Muscle of leg (tissue), 11 donors: ENCODE results near the gene PIPOX. TPM values are rescaled to one million over a fixed set of nuclear protein-coding genes. Genes with fewer than 3 reads are reported as not detected.

Experiments used
- DNase-seq: peaks from one replicate; pipeline ENCODE4 v3.0.0; 2013
- H3K27ac ChIP-seq: one replicate; pipeline ENCODE4 v1.5.1; 2013; ENCODE audit warnings: mild to moderate bottlenecking, low read length, control low read depth
- H3K27me3 ChIP-seq: one replicate; pipeline ENCODE4 v1.6.1; 2013; ENCODE audit warnings: low read length; ENCODE audit not compliant: control insufficient read depth, insufficient read depth
- H3K36me3 ChIP-seq: one replicate; pipeline ENCODE4 v1.6.1; 2013; ENCODE audit warnings: low read length; ENCODE audit not compliant: control insufficient read depth, insufficient read depth
- H3K4me1 ChIP-seq: one replicate; pipeline ENCODE4 v1.6.1; 2013; ENCODE audit warnings: low read length; ENCODE audit not compliant: control insufficient read depth, insufficient read depth
- H3K4me3 ChIP-seq: one replicate; pipeline ENCODE4 v1.5.1; 2013; ENCODE audit warnings: low read length, control low read depth
- H3K9me3 ChIP-seq: replicated peaks from 2 replicates; pipeline ENCODE4 v1.6.1; 2013; ENCODE audit warnings: low read depth, low read length; ENCODE audit not compliant: control insufficient read depth
- WGBS: methylation state at CpG from one replicate; pipeline ENCODE4 v1.1.5; 2013; ENCODE audit warnings: missing lambda C conversion rate; ENCODE audit not compliant: insufficient coverage; 5-methylcytosine and 5-hydroxymethylcytosine counted together
- polyA plus RNA-seq, 8 donors: library from polyadenylated mRNA; unstranded; fragments of 120-200 nt; gene quantifications; one replicate each; pipeline versions ENCODE4 v1.2.1 to v1.2.3, GENCODE V29; 2013; ENCODE audit warnings: inconsistent platforms in 1 of 8, low replicate concordance in 1 of 8; ENCODE audit not compliant: insufficient read length in 8 of 8, insufficient read depth in 1 of 8
- total RNA-seq: library from RNA; stranded (reverse); fragments of 120-200 nt; gene quantifications from one replicate; pipeline ENCODE4 v1.2.4, GENCODE V29; 2013

Gene PIPOX
- total and polyA plus RNA-seq, 9 donors: 0.79 to 5.8 (median 1.5) TPM

DNA sequence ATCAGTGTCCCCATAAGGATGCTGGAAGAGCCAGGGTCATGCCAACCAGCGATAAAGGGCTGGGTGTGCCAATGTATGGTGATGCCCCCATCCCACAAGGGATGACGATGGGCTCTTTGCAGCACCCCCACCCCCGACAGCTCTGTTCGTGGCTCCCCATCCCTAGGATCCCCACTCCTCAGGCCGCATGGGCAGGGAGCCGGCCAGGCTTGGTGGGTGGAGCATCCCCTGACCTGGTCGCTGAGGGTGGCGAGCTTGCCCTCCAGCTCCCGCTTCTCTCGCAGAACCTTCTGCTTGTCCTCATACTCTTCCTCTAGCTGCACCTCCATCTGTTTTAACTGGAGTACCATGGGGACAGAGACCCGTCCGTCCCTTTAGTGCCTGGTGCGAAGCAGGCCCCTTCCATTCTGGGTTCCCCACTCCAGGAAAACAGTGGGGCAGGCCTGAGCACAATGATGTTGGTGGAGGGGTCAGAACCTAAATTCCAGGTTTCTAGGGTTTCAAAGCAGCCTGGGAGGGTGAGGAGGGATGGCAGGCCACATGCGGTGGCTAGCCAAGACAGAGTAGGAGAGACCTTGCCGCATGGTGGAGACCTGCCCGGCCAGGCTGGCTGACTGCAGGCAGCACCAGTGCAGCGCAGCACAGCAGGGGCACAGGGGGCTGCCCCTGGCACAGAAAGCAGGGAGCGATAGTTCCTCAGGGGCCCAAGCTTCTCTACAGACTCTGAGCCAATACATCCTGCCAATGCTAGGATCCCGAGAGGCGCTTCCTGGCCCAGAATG, 50.3 kb downstream of the PIPOX start:
- WGBS: 91% methylated on average over 14 of the region's 20 CpGs
- Histone ChIP-seq H3K36me3 (peaks cover 92% of the 10 kb centered on the region), H3K27ac (no peak overlapping the region), H3K4me3 (no peak overlapping the region), H3K27me3 (no peaks in the 10 kb centered on the region), H3K9me3 (no peaks in the 10 kb centered on the region), H3K4me1 (peaks cover 30% of the 10 kb centered on the region)
- no peak for DNase-seq

DNA sequence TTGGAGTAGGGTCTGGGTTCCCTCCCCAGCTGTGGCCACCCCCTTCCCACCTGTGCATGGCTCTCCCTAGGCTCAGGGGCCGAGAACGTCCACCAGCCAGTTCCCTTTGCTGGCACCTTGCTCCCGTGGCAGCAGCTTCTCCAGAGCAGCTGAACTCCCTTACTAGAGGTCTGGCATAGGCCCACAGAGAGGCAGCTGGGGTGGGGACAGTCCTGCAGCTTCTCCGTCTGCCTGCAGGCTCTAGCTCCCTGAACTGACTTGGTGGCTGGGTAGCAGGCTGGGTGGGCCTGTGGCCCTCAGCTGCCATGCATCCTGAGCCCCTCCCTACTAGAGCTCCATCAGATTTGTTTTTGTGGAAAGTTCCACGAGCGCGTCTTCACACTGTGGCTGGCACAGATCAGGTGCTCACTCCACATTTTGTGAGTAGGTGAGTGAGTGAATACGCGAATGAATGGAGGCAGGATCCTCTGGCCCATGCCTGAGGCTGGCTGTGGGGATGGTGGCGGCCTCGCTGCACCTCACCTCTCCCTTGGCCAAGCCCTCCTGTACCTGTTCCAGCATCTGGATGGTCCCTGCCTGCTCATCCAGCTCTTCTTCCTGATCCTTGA, 51.3 kb downstream of the PIPOX start:
- H3K4me3 ChIP-seq: no peak overlapping the region
- no peaks in the 10 kb centered on the region for H3K9me3 ChIP-seq
- DNase-seq: no peak
- peaks cover 30% of the 10 kb centered on the region for H3K4me1 ChIP-seq
- WGBS: 69% methylated on average over 2 of the region's 11 CpGs
- no peaks in the 10 kb centered on the region for H3K27me3 ChIP-seq
- peaks cover 95% of the 10 kb centered on the region for H3K36me3 ChIP-seq
- H3K27ac ChIP-seq: no peak overlapping the region

DNA sequence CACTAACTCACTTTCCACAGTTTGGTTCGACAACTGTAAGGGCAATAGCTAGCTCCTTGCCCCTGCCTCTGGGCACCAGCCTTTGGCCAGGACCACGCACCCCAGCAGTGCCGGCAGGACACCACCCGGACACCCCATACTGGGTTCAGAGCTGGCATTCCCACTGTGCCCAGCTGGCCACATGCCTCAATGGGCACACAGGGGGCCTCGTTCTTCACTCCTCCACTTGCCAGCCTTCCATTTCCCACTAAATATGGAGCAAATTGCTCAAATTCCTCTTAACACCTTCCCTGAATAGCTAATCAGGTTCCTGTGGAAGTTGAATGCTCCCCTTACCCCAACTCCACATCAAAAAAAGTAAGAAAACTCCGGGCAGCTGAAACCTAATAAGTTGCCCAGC, 52.5 kb downstream of the PIPOX start:
- Histone ChIP-seq H3K36me3 (peaks cover 95% of the 10 kb centered on the region), H3K4me1 (peaks cover 19% of the 10 kb centered on the region), H3K27ac (no peak overlapping the region), H3K9me3 (no peaks in the 10 kb centered on the region), H3K27me3 (no peaks in the 10 kb centered on the region), H3K4me3 (no peak overlapping the region)
- DNase-seq: no peak
- 91% methylated on average over 5 of the region's 6 CpGs for WGBS

DNA sequence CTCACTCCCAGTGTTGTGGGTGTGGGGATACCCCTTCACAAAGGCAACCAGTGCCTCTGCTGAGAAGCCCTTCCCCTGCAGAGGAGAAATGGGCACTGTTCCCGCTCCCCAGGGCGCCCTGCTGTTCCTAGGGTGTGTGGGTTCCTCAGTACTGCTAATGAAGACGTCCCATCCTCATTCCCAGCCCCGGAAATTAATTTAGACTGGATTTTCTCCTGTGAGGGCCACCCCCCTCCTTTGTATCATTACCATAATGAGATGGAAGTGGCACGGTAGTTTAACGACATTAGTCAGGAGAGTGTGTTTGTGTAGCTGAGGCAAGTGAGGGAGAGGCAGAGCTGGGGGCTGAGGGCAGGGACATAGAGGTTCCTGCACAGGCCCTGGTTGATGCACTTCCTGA, 53.2 kb downstream of the PIPOX start:
- Histone ChIP-seq H3K27me3 (no peaks in the 10 kb centered on the region), H3K4me3 (no peak overlapping the region), H3K9me3 (no peaks in the 10 kb centered on the region), H3K4me1 (peaks cover 12% of the 10 kb centered on the region), H3K36me3 (peaks cover 93% of the 10 kb centered on the region), H3K27ac (no peak overlapping the region)
- WGBS: no CpG with 5 or more reads among the region's 6 CpGs
- no peak for DNase-seq

DNA sequence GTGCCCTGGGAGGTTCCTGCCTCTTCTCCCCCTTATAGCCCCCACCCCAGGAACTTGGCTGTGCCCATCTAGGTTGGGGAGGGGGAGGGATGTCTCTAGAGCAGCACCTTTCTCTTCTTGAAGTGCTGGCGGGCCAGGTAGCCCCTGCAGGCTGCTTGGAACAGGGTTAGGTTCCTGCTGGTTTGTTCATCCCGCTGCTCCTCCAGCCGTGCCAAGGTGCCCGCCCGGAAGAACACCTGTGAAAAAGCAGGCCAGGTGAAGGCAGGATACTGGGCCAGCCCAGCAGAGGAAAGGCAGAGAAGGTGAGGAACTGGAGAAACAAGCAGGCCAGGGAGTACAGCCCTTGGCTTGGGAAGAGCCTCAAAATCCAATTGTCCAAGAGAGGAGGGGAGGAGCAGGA, 56.6 kb downstream of the PIPOX start:
- no peaks in the 10 kb centered on the region for H3K27me3 ChIP-seq
- no peak overlapping the region for H3K27ac ChIP-seq
- 61% methylated on average over 4 of the region's 5 CpGs for WGBS
- peaks cover 27% of the 10 kb centered on the region for H3K4me1 ChIP-seq
- H3K36me3 ChIP-seq: peaks cover 94% of the 10 kb centered on the region
- DNase-seq: no peak
- no peak overlapping the region for H3K4me3 ChIP-seq
- no peaks in the 10 kb centered on the region for H3K9me3 ChIP-seq

DNA sequence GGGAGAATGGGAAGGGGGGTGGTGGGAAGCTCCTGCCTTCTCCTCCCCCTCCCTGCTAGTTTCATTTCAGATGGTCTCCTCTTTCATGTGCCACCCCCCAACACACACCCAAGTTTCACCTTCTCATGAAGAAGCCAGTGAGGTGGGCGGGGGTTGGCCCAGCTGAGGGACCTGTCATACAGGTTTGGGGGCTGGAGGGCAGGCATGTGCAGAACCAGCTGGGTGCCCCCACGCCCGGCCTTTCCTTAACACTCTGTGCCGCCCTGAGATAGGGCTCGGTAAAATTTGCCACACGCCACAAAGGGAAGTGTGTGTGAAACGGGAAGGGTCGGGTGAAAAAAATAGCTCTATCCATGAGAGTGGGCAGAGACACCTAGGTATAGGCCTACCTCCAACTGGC, 57.4 kb downstream of the PIPOX start:
- H3K4me3 ChIP-seq: no peak overlapping the region
- H3K27me3 ChIP-seq: no peaks in the 10 kb centered on the region
- peaks cover 91% of the 10 kb centered on the region for H3K36me3 ChIP-seq
- no peaks in the 10 kb centered on the region for H3K9me3 ChIP-seq
- no peak overlapping the region for H3K27ac ChIP-seq
- H3K4me1 ChIP-seq: peaks cover 27% of the 10 kb centered on the region
- 81% methylated on average over 2 of the region's 8 CpGs for WGBS
- DNase-seq: no peak

DNA sequence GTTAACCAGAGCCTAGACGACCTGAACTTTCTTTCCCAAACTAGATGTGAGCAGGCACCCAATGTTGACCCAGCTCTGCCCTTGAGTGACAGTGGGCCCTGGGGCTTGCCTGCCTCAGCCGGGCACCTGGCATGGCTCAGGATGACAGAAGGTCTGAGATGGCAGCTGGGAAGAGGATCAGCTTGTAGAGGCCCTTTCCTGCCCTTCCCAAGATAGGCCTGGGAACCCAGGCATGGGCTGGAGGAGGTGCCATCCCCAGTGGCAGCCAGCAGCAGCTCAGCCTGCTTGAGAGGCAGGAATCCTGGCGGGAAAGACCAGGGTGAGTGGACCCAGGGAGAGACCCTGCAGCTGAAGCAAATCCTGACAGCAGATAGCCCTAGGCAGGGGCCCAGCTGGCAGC, 59.1 kb downstream of the PIPOX start:
- Histone ChIP-seq H3K4me3 (no peak overlapping the region), H3K9me3 (no peaks in the 10 kb centered on the region), H3K27me3 (no peaks in the 10 kb centered on the region), H3K36me3 (peaks cover 91% of the 10 kb centered on the region), H3K27ac (peak overlapping the region; percentile 60), H3K4me1 (peaks cover 27% of the 10 kb centered on the region)
- 55% methylated on average over 3 of the region's 3 CpGs for WGBS
- peak; percentile 54 for DNase-seq

DNA sequence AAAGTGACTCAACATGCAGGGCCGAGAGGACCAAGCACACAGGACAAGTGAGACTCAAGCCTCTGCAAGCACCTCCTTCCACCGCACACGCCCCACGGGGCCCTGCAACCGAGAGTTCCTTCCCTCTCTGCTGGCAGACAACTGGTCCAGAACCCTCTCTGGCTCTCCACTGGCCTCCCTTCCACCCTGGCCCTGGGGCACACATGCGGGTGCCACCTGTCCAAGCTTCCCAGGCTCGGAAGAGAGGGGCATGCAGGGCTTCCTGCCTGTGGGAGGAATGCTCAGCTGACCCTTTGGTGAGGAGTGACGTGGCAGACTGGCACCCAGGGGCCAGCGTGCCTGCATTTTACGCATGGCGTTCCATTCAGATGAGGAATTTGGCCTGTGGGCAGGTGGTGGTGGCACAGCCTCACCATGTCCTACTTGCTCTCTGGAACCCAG, 59.8 kb downstream of the PIPOX start:
- H3K36me3 ChIP-seq: peaks cover 91% of the 10 kb centered on the region
- H3K27ac ChIP-seq: peak overlapping the region; percentile 76
- H3K27me3 ChIP-seq: no peaks in the 10 kb centered on the region
- no peak overlapping the region for H3K4me3 ChIP-seq
- peaks cover 27% of the 10 kb centered on the region for H3K4me1 ChIP-seq
- 65% methylated on average over 6 of the region's 11 CpGs for WGBS
- peak; percentile 74 for DNase-seq
- no peaks in the 10 kb centered on the region for H3K9me3 ChIP-seq

DNA sequence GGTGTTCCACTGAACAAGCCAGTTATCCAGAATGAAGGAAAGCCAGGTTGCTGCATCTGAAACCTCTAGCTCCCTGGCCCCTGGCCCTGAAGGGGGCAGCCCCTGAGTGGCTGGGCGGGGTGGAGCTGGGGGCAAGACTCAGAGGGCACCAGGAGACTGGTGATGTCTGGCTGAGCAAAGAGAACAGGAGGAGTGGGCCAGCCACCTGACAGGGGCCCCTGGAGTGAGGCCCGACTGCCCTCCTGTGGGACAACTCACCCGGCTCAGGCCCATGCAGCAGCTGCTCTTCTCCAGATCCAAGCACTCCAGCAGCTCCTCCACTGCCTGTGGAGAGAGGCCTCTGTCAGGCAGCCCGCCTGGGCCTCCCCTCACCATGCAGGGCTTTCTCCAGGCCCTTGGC, 60.4 kb downstream of the PIPOX start:
- WGBS: 52% methylated on average over 3 of the region's 4 CpGs
- Histone ChIP-seq H3K27ac (peak overlapping the region; percentile 76), H3K4me1 (peaks cover 27% of the 10 kb centered on the region), H3K27me3 (no peaks in the 10 kb centered on the region), H3K36me3 (peaks cover 91% of the 10 kb centered on the region), H3K9me3 (no peaks in the 10 kb centered on the region), H3K4me3 (no peak overlapping the region)
- DNase-seq: no peak
